Brain microvascular endothelial cell (primary cell): ENCODE measurements around the gene ACSL6.
"Not testable (repeated sequence)": the region's sequence is repeated elsewhere in the genome, so short reads cannot be mapped to it uniquely, and the experiment has no call there.

Source experiments
- DNase-seq: peaks from one replicate; pipeline ENCODE4 v3.0.0-alpha.2; 2020
- H3K27ac ChIP-seq: fragments of 250-450 bp; sonication (Bioruptor Pico); 2 replicates; pipeline ENCODE4 v1.5.1; 2020; ENCODE audit warnings: mild to moderate bottlenecking, moderate library complexity
- H3K27me3 ChIP-seq: fragments of 250-450 bp; sonication (Bioruptor Pico); replicated peaks from 2 replicates; pipeline ENCODE4 v1.5.1; 2020; ENCODE audit warnings: mild to moderate bottlenecking
- H3K36me3 ChIP-seq: fragments of 250-450 bp; sonication (Bioruptor Pico); replicated peaks from 2 replicates; pipeline ENCODE4 v1.5.1; 2020; ENCODE audit warnings: mild to moderate bottlenecking
- H3K4me3 ChIP-seq: 2 replicates; pipeline ENCODE4 v1.5.1; 2011; ENCODE audit warnings: low read depth, mild to moderate bottlenecking, control low read depth, low read length, moderate library complexity
- in situ Hi-C: cut with HindIII; loops from 2 replicates; pipeline ENCODE4 v1.10.0; 2017; ENCODE audit warnings: low sequenced_read_pairs, low pct_ligation_motif_present
- TF ChIP-seq, protein P1 (sequence below): IDR thresholded peaks from 2 replicates; pipeline ENCODE4 v1.5.1; 2011; ENCODE audit warnings: low read depth, mild to moderate bottlenecking, moderate library complexity, low read length, control low read depth, inconsistent platforms; ENCODE audit errors: missing control alignments

The ACSL6 gene

DNA sequence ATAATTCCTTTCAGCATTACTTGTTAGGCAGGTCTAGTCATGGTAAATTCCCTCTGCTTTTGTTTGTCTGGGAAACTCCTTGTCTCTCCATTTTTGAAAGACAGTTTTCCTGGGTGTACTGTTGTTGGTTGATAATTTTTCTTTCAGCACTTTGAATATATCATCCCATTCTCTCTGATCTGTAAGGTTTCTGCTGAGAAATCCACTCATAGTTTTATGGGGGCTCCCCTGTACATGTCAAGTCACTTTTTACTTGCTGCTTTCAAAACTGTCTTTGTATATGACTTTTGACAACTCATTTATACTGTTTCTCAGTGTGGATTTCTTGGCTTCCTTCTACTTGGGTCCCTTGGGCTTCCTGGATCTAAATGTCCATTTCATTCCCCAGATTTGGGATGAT lies 82.5 kb downstream of the ACSL6 start:
- no peak overlapping the region for H3K27ac ChIP-seq
- no peak overlapping the region for H3K4me3 ChIP-seq
- H3K27me3 ChIP-seq: no peaks in the 10 kb centered on the region
- in situ Hi-C loops: no loop called here
- TF ChIP-seq, protein P1, sequence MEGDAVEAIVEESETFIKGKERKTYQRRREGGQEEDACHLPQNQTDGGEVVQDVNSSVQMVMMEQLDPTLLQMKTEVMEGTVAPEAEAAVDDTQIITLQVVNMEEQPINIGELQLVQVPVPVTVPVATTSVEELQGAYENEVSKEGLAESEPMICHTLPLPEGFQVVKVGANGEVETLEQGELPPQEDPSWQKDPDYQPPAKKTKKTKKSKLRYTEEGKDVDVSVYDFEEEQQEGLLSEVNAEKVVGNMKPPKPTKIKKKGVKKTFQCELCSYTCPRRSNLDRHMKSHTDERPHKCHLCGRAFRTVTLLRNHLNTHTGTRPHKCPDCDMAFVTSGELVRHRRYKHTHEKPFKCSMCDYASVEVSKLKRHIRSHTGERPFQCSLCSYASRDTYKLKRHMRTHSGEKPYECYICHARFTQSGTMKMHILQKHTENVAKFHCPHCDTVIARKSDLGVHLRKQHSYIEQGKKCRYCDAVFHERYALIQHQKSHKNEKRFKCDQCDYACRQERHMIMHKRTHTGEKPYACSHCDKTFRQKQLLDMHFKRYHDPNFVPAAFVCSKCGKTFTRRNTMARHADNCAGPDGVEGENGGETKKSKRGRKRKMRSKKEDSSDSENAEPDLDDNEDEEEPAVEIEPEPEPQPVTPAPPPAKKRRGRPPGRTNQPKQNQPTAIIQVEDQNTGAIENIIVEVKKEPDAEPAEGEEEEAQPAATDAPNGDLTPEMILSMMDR: no peak
- no peaks in the 10 kb centered on the region for H3K36me3 ChIP-seq
- DNase-seq: no peak

DNA sequence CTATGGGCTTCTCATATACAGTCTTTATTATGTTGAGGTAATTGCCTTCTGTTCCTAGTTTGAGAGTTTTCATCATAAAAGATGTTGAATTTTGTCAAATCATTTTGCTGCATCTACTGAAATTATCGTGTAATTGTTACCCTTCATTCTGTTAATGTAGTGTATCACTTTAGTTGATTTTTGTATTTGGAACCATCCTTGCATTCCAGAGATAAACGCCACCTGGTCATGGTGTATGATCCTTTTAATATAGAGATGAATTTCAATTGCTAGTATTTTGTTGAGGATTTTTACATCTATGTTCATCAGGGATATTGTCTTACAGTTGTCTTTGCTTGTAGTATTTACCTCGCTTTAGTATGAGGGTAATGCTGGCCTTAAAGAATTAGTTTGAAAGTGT lies 85.3 kb downstream of the ACSL6 start:
- in situ Hi-C loops: no loop called here
- H3K36me3 ChIP-seq: no peaks in the 10 kb centered on the region
- no peak overlapping the region for H3K4me3 ChIP-seq
- H3K27ac ChIP-seq: no peak overlapping the region
- DNase-seq: no peak
- TF ChIP-seq, protein P1: no peak
- H3K27me3 ChIP-seq: no peaks in the 10 kb centered on the region

DNA sequence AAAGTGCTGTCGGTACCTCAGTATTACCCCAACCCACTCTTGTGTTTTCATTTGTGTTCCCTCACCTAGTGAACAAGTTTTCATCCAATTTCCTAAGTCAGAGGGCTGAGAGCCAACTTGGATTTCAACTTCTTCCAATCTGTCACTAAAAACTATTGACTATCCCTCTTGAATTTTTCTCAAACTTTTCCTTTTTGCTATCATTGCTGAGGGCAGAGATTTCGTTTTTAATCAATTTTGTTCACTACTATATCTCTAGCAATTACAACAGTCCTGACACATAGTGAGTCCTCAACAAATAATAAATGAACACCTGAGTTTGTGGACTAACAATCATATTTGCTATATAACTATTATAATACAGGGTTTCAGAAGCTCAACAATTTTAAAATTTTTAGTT lies 95.0 kb downstream of the ACSL6 start:
- Histone ChIP-seq H3K4me3 (no peak overlapping the region), H3K36me3 (no peaks in the 10 kb centered on the region), H3K27ac (no peak overlapping the region), H3K27me3 (no peaks in the 10 kb centered on the region)
- no peak for DNase-seq
- TF ChIP-seq, protein P1: no peak
- in situ Hi-C loops: no loop called here

DNA sequence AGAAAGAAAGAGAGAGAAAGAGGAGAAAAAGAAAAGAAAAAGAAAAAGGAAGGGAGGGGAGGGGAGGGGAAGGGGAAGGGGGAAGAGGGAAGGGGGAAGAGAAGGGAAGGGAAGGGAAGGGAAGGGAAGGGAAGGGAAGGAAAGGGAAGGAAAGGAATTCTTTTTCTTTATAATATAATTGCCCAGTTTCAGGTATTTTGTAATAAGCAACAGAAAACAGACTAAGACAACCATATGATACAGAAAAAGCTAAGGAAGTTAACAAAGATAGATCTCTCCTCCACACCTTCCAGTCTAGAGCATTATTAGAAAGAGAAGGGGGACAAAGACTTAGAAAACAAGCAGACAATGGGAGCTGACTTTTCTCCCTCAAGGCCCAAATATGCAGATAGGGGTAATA lies 97.0 kb downstream of the ACSL6 start:
- in situ Hi-C loops: no loop called here
- no peaks in the 10 kb centered on the region for H3K36me3 ChIP-seq
- no peaks in the 10 kb centered on the region for H3K27me3 ChIP-seq
- TF ChIP-seq, protein P1: no peak
- H3K27ac ChIP-seq: no peak overlapping the region
- no peak overlapping the region for H3K4me3 ChIP-seq
- no peak for DNase-seq

DNA sequence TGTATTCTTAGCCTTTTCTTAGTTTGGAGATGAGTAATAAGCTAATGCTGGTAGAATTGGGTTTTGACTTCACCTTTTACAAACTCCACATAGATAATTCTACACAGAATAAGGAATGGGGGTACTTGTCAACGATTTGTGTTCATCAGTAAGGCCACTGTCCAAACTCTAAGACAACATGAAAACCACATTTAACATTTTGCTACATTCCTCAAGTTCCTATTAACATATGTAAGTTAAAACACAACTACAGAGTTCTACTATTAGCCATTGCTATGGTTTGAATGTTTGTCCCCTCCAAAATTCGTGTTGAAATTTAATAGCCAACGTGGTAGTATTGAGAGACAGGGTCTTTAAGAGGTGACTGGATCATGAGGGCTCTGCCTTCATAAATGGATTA lies 97.9 kb downstream of the ACSL6 start:
- H3K27me3 ChIP-seq: no peaks in the 10 kb centered on the region
- no peak overlapping the region for H3K27ac ChIP-seq
- H3K4me3 ChIP-seq: no peak overlapping the region
- TF ChIP-seq, protein P1: no peak
- H3K36me3 ChIP-seq: no peaks in the 10 kb centered on the region
- DNase-seq: no peak
- in situ Hi-C loops: no loop called here

DNA sequence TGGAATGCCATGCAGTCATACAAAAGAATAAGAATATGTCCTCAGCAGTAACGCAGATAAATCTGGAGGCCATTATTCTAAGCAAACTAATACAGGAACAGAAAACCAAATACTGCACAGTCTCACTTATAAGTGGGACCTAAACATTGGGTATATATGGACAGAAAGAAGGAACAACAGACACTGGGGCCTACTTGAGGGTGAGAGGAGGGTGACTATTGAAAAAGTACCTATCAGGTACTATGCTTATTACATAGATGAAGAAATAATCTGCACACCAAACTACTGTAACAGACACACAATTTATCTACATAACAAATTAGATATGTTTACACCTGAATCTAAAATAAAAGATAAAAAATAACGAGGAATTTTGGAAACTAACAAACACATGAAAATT lies 104.8 kb downstream of the ACSL6 start:
- DNase-seq: no peak
- TF ChIP-seq, protein P1: no peak
- in situ Hi-C loops: no loop called here
- H3K27ac ChIP-seq: no peak overlapping the region
- no peaks in the 10 kb centered on the region for H3K36me3 ChIP-seq
- H3K4me3 ChIP-seq: no peak overlapping the region
- H3K27me3 ChIP-seq: no peaks in the 10 kb centered on the region

DNA sequence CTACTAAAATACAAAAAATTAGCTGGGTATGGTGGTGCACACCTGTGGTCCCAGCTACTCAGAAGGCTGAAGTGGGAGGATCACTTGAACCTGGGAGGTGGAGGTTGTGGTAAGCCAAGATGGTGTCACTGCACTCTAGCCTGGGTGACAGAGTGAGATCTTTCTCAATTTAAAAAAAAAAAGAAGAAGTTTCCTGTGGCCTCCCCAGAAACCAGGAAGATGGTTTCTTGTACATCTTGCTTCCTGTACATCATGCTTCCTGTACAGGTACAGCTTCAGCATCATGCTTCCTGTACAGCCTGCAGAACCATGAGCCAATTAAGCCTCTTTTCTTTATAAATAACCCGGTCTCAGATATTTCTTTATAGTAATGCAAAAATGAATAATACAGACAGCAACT lies 109.2 kb downstream of the ACSL6 start:
- in situ Hi-C loops, H3K27me3 ChIP-seq, H3K36me3 ChIP-seq, H3K27ac ChIP-seq, DNase-seq, H3K4me3 ChIP-seq: not testable (repeated sequence)
